Body of pancreas (tissue), 4 donors: ENCODE measurements around the gene ETS1.

Experiments used
- POLR2A ChIP-seq, 3 donors: fragments of 450-650 bp; IDR thresholded peaks; one replicate each; pipeline ENCODE4 v1.6.1; 2016; ENCODE audit warnings: antibody characterized with exemption in 3 of 3, mild to moderate bottlenecking in 2 of 3
- TF ChIP-seq, protein P1 (sequence below), 7 experiments: fragments of 450-650 bp in 4 of 7; fragments of 200-600 bp in 3 of 7; sonication (generic) in 3 of 7; IDR thresholded peaks; one replicate each; pipeline ENCODE4 v1.5.1; 2016 to 2019; ENCODE audit warnings: antibody characterized with exemption in 7 of 7

DNA sequence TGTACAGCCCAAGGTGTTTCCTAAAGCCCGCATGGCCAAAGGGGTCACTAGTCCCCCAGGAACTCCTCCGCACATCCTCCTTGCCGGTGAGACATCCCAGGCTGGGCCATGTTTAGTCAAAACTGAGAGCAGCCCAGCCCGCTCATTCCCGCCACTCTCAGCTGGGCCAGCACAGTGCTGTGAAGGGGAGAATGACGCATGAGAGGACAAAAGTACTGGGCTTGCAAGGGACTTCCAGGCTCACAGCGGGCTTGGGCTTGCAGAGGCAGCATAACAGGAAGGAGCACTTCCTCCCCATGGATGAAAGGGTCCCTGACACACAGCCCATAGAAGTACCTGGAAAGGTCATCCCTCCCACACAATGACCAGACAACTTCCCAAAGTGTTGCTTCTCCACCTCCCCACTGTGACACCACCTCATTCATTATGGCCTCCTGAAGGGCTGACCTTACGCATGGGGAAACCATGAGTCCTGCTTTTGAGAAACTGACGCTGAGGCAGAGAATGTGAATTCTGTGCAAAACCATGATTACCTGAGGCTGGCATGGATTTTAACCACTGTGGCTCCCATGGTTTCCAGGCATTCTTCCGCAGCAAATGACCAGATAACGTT, 19.1 kb downstream of the ETS1 start:
- TF ChIP-seq, protein P1, sequence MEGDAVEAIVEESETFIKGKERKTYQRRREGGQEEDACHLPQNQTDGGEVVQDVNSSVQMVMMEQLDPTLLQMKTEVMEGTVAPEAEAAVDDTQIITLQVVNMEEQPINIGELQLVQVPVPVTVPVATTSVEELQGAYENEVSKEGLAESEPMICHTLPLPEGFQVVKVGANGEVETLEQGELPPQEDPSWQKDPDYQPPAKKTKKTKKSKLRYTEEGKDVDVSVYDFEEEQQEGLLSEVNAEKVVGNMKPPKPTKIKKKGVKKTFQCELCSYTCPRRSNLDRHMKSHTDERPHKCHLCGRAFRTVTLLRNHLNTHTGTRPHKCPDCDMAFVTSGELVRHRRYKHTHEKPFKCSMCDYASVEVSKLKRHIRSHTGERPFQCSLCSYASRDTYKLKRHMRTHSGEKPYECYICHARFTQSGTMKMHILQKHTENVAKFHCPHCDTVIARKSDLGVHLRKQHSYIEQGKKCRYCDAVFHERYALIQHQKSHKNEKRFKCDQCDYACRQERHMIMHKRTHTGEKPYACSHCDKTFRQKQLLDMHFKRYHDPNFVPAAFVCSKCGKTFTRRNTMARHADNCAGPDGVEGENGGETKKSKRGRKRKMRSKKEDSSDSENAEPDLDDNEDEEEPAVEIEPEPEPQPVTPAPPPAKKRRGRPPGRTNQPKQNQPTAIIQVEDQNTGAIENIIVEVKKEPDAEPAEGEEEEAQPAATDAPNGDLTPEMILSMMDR (IDR thresholded peaks at IDR 0.05) = no peak
- no peak for TF ChIP-seq POLR2A (IDR thresholded peaks at IDR 0.05)
